GM12872 (cell line): ENCODE results near the gene TKT.
A peak's percentile ranks its signal among the peaks of the same experiment; 100 is the strongest.

Experiments used
- TF ChIP-seq, protein P1 (sequence below): IDR thresholded peaks from 3 replicates; pipeline ENCODE4 v1.5.1; 2011; ENCODE audit warnings: low read depth, mild to moderate bottlenecking, low read length, moderate library complexity; ENCODE audit not compliant: insufficient read depth

TKT gene

DNA sequence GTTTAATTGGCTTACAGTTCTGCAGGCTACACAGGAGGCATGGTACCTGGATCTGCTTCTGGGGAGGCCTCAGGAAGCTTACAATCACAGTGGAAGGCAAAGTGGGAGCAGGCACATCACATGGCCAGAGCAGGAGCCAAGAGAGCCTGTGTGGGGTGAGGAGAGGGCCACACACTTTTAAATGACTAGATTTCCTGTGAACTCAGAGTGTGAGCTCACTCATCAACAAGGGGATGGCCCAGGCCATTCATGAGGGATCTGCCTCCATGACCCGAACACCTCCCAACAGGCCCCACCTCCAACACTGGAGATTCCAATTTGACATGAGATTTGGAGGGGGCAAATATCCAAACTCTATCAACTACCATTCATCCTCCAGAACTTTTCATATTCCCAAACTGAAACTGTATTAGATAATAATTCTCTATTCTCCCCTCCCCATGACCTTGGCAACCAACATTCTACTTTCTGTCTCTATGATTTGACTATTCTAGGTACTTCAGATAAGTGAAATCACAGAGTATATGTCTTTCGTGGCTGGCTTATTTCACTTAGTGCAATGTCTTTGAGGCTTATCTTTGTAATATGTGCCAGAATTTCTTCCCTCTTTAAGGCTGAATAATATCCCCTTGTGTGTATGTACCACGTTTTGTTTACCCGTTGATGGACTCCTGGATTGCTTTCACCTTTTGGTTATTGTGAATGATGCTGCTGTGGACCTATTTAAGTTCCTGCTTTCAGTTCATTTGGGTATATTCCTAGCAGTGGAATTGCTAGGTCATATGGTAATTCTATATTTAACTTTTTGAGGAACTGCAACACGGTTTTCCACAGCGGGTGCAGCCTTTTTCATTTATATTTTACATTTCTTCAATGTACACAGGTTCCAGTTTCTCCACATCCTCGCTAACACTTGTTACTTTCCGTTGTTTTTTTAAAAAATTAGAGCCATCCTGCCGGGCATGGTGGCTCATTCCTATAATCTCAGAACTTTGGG lies 43.8 kb downstream of the TKT start:
- TF ChIP-seq, protein P1, sequence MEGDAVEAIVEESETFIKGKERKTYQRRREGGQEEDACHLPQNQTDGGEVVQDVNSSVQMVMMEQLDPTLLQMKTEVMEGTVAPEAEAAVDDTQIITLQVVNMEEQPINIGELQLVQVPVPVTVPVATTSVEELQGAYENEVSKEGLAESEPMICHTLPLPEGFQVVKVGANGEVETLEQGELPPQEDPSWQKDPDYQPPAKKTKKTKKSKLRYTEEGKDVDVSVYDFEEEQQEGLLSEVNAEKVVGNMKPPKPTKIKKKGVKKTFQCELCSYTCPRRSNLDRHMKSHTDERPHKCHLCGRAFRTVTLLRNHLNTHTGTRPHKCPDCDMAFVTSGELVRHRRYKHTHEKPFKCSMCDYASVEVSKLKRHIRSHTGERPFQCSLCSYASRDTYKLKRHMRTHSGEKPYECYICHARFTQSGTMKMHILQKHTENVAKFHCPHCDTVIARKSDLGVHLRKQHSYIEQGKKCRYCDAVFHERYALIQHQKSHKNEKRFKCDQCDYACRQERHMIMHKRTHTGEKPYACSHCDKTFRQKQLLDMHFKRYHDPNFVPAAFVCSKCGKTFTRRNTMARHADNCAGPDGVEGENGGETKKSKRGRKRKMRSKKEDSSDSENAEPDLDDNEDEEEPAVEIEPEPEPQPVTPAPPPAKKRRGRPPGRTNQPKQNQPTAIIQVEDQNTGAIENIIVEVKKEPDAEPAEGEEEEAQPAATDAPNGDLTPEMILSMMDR: no peak

DNA sequence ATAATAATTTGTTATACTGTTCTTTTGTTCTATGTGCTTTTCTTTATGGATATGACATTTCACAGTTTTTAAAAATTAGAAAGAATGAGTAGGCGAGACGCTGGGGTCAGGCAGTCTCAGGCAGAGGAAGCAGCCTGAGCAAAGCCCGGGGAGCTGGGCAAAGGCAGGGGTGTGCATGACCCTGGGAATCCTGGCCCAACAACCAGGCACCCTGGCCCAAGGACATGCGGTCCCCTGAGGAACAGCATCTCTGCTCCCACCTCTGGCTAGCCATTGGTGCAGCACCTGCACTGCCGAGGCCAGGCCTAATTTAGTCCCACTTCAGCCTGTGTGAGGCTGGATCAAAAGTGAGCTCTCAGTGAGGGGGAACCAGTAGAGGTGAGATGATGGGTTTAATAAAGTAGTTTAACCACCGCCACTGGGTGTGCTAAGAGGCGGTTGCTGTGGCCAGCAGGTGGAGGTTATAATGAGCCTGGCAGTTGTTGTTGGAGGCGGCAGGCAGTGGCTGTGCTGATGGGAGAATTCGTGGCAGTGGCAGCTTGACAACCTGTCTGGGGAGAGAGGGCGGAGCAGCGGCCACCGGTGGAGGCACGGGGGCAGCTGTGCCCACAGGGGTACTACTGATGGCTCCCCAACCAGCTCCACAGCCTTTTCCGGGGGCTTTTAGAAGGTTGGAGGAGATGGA lies 53.3 kb downstream of the TKT start:
- TF ChIP-seq, protein P1: no peak

DNA sequence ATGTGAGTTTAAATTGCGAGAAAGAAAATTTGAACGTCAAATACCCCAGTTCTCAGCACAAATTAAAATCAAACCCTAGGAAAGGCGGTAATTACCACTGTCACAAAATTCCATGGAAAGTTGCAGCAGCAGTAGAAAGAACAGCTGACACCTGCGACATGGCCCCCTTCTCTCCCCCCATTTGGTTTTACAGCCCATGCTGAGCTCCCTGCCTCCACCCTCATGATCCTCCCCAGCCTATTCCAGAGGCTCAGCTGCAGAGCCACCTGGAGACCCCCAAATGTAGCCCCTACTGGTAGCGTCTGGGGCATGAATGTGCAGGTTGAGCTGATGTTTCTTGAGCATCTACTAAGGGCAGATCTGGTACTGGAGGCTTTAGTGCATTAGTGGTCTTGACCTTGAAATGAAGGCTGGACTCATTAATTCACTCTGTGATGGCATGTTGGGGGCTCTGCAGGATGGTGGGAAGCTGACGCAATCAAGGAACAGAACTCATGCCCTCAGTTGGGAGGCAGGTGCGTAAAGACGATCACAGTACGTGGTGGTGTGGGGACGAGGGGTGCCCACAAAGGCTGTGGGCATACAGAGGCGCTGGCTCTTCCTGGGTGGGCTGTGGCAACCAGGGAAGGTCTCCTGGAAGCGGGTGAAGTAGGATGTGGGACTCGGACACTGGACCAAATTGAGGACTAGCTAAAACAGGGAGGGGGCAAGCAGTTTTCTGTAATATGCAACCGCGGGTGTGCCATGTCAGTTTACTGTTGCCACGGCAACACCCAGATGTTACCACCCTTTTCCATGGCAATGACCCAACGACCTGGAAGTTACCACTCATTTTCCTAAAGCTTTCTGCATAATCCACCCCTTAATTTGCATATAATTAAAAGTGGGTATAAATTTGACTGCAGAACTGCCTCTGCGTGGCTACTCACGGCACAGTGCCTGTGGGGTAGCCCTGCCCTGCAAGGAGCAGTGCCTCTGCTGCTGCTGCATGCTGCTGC lies 55.0 kb downstream of the TKT start:
- TF ChIP-seq, protein P1: no peak

- TF ChIP-seq, protein P1: peak; percentile 30; the same call in 2 of the 3 replicates
Observed at GRCh38 chr3:53199834-53200233, 56.0 kb downstream of the TKT start.

- TF ChIP-seq, protein P1: no peak
Observed at GRCh38 chr3:53198996-53199395, 56.8 kb downstream of the TKT start.

DNA sequence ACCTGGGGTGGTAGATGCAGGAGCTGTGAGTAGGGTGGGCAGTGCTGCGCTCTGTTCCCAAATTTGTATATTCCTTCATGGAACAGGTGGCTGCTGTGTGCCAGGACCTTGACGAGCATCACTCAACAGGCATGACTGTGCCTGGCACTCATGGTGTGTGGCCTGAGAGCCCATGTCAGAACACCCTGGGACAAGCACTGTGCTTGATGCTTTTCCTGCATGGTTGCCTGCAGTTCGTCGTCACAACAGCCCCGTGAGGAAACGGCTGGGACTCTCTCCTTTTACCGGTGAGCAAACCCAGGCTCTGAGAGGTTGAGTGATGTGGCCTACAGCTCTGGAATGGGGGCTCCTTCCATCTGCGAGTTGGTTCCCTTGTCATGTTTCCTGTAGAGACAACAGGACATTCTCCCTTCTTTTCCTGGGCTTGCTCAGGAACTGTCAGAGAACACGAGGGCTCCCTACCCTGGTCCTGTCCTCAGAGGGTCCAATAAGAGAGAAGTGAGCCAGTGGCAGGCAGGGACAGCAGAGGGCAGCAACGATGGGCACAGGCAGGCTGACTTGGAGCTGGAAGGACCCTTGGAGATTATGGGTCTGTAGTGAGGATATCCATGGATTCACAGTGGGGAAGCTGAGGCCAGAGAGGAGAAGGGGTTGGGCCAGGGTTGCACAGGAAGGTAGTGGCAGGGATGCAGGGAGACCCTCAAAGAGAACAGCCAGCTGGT lies 57.4 kb downstream of the TKT start:
- TF ChIP-seq, protein P1: no peak
